SH-SY5Y (cell line): Measurements from ENCODE around the gene PECR.

Experiments
- GATA2 ChIP-seq: IDR thresholded peaks from 2 replicates; pipeline ENCODE4 v1.6.1; 2011; ENCODE audit warnings: mild to moderate bottlenecking, low read depth, low read length
- GATA3 ChIP-seq: IDR thresholded peaks from 2 replicates; pipeline ENCODE4 v1.6.1; 2011; ENCODE audit warnings: low read depth, mild to moderate bottlenecking, low read length, moderate library complexity

DNA sequence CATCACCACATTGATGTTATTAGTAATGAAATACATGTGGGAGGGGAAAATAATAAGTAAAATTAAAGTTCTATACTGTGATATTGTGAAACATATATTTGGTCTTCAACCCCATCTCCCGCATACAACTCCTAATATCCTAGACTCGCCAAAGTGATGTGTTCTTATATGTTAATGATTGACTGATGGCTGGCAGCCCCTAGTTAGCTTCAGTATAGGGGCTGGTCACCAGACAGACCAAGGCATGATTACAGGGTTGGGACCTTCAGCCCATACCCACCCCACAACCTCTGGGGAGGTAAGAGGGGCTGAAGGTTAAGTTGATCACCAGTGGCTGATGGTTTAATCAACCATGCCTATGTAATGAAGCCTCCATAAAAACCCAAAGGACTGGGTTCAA lies 40.2 kb downstream of the PECR start:
- TF ChIP-seq GATA2 (no peak), GATA3 (no peak)
